Stomach smooth muscle (tissue), 2 donors: ENCODE data around the gene RNLS.

Experiments
- H3K27ac ChIP-seq: one replicate; pipeline ENCODE4 v1.7.0; 2013; ENCODE audit warnings: mild to moderate bottlenecking, low read length, inconsistent platforms
- H3K27me3 ChIP-seq, 2 donors: one replicate each; pipeline ENCODE4 v1.7.0; 2013; ENCODE audit warnings: low read length in 2 of 2; ENCODE audit not compliant: insufficient read depth in 2 of 2, control insufficient read depth in 1 of 2
- H3K36me3 ChIP-seq, 2 donors: one replicate each; pipeline ENCODE4 v1.7.0; 2013; ENCODE audit warnings: low read length in 2 of 2; ENCODE audit not compliant: control insufficient read depth in 2 of 2, insufficient read depth in 2 of 2
- H3K4me1 ChIP-seq: one replicate; pipeline ENCODE4 v1.7.0; 2013; ENCODE audit warnings: low read length; ENCODE audit not compliant: control insufficient read depth, insufficient read depth
- H3K4me3 ChIP-seq, 2 donors: one replicate each; pipeline ENCODE4 v1.7.0; 2013; ENCODE audit warnings: low read length in 2 of 2
- H3K9ac ChIP-seq, 2 donors: one replicate each; pipeline ENCODE4 v1.7.0; 2013; ENCODE audit warnings: low read length in 2 of 2, mild to moderate bottlenecking in 1 of 2
- H3K9me3 ChIP-seq, 2 donors: one replicate each; pipeline ENCODE4 v1.7.0; 2013; ENCODE audit warnings: low read length in 2 of 2; ENCODE audit not compliant: control insufficient read depth in 2 of 2
- donor health status: healthy.
- donor health status: Pancreatic carcinoma.

The RNLS gene

GRCh38 chr10:88582806-88583583 is at the start of gene RNLS:
Gene RNLS, minus strand, starts transcription at chr10:88583318.
- H3K9me3 ChIP-seq: no peaks in the 10 kb centered on the region
- peak within 1 kb of the TSS; percentile 84 to 95 for H3K9ac ChIP-seq
- H3K27me3 ChIP-seq: no peaks in the 10 kb centered on the region
- peak within 1 kb of the TSS; percentile 79 to 92 for H3K4me3 ChIP-seq
- no peaks in the 10 kb centered on the region for H3K36me3 ChIP-seq
- peak within 1 kb of the TSS; percentile 75 for H3K27ac ChIP-seq
- peaks cover 3% of the 10 kb centered on the region for H3K4me1 ChIP-seq

- Histone ChIP-seq H3K9ac (no peak overlapping the region), H3K9me3 (no peaks in the 10 kb centered on the region), H3K4me3 (no peak overlapping the region), H3K27ac (no peak overlapping the region), H3K36me3 (no peaks in the 10 kb centered on the region), H3K27me3 (no peaks in the 10 kb centered on the region), H3K4me1 (no peaks in the 10 kb centered on the region)
These were observed 41.7 kb upstream of the RNLS start for GRCh38 chr10:88624840-88625239.

GRCh38 chr10:88623835-88624234 is 40.7 kb upstream of the RNLS start:
- H3K9me3 ChIP-seq: no peaks in the 10 kb centered on the region
- H3K27me3 ChIP-seq: no peaks in the 10 kb centered on the region
- H3K4me1 ChIP-seq: no peaks in the 10 kb centered on the region
- no peak overlapping the region for H3K4me3 ChIP-seq
- no peaks in the 10 kb centered on the region for H3K36me3 ChIP-seq
- no peak overlapping the region for H3K9ac ChIP-seq
- no peak overlapping the region for H3K27ac ChIP-seq

- no peak overlapping the region for H3K27ac ChIP-seq
- H3K27me3 ChIP-seq: no peaks in the 10 kb centered on the region
- no peaks in the 10 kb centered on the region for H3K4me1 ChIP-seq
- H3K9ac ChIP-seq: no peak overlapping the region
- no peaks in the 10 kb centered on the region for H3K9me3 ChIP-seq
- H3K36me3 ChIP-seq: no peaks in the 10 kb centered on the region
- no peak overlapping the region for H3K4me3 ChIP-seq
These were observed 37.3 kb upstream of the RNLS start for GRCh38 chr10:88620441-88620840.

- Histone ChIP-seq H3K9ac (no peak overlapping the region), H3K36me3 (no peaks in the 10 kb centered on the region), H3K27ac (no peak overlapping the region), H3K4me1 (no peaks in the 10 kb centered on the region), H3K4me3 (no peak overlapping the region), H3K27me3 (no peaks in the 10 kb centered on the region), H3K9me3 (no peaks in the 10 kb centered on the region)
These were observed 35.4 kb upstream of the RNLS start for GRCh38 chr10:88618496-88618895.

- no peaks in the 10 kb centered on the region for H3K27me3 ChIP-seq
- no peaks in the 10 kb centered on the region for H3K4me1 ChIP-seq
- no peak overlapping the region for H3K27ac ChIP-seq
- H3K4me3 ChIP-seq: no peak overlapping the region
- no peaks in the 10 kb centered on the region for H3K9me3 ChIP-seq
- H3K9ac ChIP-seq: no peak overlapping the region
- H3K36me3 ChIP-seq: no peaks in the 10 kb centered on the region
These were observed 34.7 kb upstream of the RNLS start for GRCh38 chr10:88617772-88618300.

- Histone ChIP-seq H3K4me3 (no peak overlapping the region), H3K36me3 (no peaks in the 10 kb centered on the region), H3K27me3 (no peaks in the 10 kb centered on the region), H3K9ac (no peak overlapping the region), H3K4me1 (no peaks in the 10 kb centered on the region), H3K27ac (no peak overlapping the region), H3K9me3 (no peaks in the 10 kb centered on the region)
These were observed 33.3 kb upstream of the RNLS start for GRCh38 chr10:88616250-88616977.

- Histone ChIP-seq H3K36me3 (no peaks in the 10 kb centered on the region), H3K4me1 (no peaks in the 10 kb centered on the region), H3K27me3 (no peaks in the 10 kb centered on the region), H3K4me3 (no peak overlapping the region), H3K27ac (no peak overlapping the region), H3K9ac (no peak overlapping the region), H3K9me3 (no peaks in the 10 kb centered on the region)
These were observed 25.7 kb upstream of the RNLS start for GRCh38 chr10:88608780-88609179.

- no peaks in the 10 kb centered on the region for H3K4me1 ChIP-seq
- no peak overlapping the region for H3K9ac ChIP-seq
- no peaks in the 10 kb centered on the region for H3K36me3 ChIP-seq
- H3K9me3 ChIP-seq: no peaks in the 10 kb centered on the region
- no peak overlapping the region for H3K4me3 ChIP-seq
- no peak overlapping the region for H3K27ac ChIP-seq
- no peaks in the 10 kb centered on the region for H3K27me3 ChIP-seq
These were observed 25.1 kb upstream of the RNLS start for GRCh38 chr10:88608052-88608732.

- H3K4me1 ChIP-seq: no peaks in the 10 kb centered on the region
- no peaks in the 10 kb centered on the region for H3K9me3 ChIP-seq
- H3K27me3 ChIP-seq: no peaks in the 10 kb centered on the region
- no peak overlapping the region for H3K9ac ChIP-seq
- H3K27ac ChIP-seq: no peak overlapping the region
- H3K4me3 ChIP-seq: no peak overlapping the region
- no peaks in the 10 kb centered on the region for H3K36me3 ChIP-seq
These were observed 14.9 kb upstream of the RNLS start for GRCh38 chr10:88598055-88598454.
